Stimulated activated CD4-positive, alpha-beta T cell treated with anti-CD3 and anti-CD28 coated beads, Interleukin-1b, Interleukin-23, amount 100 ng/mL, for 24 hours (primary cell): Measurements from ENCODE around the gene TENM4.

Source experiments
- DNase-seq, 4 experiments: peaks; one replicate each; pipeline ENCODE4 v3.0.0-alpha.2; 2020; ENCODE audit warnings: low read depth in 4 of 4, low spot score in 1 of 4

The TENM4 gene

GRCh38 chr11:79421820-79422219 lies 19.0 kb downstream of the TENM4 start:
- no peak for DNase-seq

- DNase-seq: no peak
Observed at GRCh38 chr11:79419120-79419519, 21.7 kb downstream of the TENM4 start.

DNA sequence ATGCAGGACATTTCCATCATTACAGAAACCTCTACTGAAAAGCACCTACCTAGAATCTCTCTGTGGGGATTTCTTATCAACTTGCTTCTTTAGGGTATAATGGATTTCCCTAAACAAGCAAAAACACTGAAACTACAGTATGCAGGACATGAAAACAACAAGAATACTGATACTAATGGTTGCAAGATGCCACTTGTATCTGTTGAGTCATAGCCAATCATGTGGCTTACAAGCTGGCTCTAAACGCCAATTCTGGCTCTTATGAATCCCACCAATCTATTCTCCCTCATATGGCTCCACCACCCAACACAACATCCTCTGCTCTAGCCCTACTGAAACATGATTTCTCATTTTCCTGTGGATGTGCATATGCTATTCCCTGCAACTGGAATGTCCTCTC lies 22.6 kb downstream of the TENM4 start:
- no peak for DNase-seq

GRCh38 chr11:79417069-79417920 lies 23.5 kb downstream of the TENM4 start:
- no peak for DNase-seq

DNA sequence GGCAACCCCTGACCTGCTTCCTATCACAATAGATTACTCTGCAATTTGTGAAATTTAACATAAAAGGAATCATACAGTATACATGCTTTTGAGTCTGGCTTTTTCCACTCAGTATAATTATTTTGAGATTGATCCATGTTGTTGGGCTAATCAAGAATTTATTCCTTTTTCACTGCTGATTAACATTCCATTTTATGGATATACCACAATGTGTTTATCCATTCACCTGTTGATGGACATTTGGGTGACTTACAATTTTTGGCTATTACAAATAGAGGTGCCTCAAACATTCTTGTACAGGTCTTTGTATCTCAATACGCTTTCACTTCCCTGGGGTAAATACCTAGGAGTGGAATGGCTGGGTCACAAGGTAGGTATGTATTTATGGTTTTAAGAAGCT lies 24.9 kb downstream of the TENM4 start:
- DNase-seq: no peak

DNA sequence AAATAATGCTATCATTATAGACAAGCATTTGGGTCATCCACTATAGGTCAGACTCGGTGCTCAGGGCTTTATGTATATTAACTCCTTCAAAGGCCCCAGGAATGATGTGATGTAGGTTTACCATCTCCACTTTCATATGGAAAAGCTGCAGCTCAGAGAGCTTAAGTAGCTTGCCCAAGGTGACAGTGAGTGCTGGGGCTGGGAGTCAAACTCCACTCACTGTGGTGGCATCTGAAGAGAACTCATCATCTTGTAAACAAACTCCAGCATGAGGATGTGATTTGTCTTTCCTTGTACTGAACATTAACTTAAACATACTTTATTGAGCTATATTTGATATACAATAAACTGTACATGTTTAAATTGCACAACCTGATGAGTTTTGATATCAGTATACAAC lies 25.4 kb downstream of the TENM4 start:
- no peak for DNase-seq

- DNase-seq: no peak
Observed at GRCh38 chr11:79414644-79415317, 26.0 kb downstream of the TENM4 start.

DNA sequence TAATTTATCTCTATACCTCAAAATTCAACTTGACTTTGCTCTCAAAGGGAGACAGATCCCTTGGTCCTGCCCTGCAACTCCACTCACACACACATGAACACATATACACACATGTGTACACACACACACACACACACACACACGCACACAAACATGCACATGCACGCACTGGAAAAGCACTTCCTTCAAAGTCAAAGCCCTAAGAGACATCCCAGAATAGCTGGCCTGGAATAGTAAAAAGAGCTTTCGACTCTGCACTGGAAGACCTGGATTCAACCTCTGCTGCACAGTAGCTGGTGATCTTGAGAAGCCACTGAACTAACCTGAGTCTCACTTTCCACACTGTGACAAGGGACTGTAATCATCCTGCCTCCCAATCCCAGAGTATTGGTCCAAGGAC lies 26.8 kb downstream of the TENM4 start:
- DNase-seq: no peak

- DNase-seq: no peak
Observed at GRCh38 chr11:79413268-79413667, 27.6 kb downstream of the TENM4 start.

- no peak for DNase-seq
Observed at GRCh38 chr11:79412761-79413160, 28.1 kb downstream of the TENM4 start.

- no peak for DNase-seq
Observed at GRCh38 chr11:79409330-79409729, 31.5 kb downstream of the TENM4 start.

GRCh38 chr11:79406376-79406775 lies 34.5 kb downstream of the TENM4 start:
- no peak for DNase-seq

- no peak for DNase-seq
Observed at GRCh38 chr11:79404806-79405205, 36.0 kb downstream of the TENM4 start.

DNA sequence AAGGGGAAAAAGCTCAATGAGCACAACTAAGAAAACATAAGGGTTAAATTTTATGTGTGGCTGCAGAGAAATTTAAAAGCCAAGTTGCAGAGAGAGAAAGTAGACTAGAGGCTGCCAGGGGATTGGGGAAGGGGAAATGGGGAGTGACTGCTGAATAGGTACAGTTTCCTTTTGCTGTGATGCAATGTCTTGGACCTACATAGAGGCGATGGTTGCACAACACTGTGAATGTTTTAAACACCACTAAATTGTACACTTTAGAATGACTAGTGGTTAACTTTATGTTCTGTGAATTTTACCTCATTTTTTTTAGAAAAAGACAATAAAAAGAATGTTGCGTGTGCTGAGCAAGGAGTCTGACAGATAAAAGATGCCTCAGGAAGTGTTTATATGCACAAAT lies 36.5 kb downstream of the TENM4 start:
- no peak for DNase-seq

DNA sequence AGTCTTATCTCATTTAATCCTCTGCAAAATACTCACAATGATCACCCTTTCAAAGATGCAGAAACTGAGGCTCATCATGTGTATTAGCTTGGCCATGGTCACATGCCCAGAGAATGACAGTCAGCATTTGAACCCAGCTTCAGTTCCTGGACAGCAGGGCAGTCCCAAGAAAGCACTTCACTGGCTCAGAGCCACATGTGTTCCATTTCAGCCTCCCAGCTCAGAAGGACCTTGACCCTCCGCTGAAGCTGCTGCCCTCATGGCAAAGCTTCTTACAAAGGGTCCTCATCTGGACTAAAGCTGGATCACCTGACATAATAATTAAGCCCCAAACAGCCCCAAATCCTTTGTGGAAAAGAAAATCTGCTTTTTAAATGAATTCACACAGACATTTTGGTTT lies 37.0 kb downstream of the TENM4 start:
- DNase-seq: no peak

DNA sequence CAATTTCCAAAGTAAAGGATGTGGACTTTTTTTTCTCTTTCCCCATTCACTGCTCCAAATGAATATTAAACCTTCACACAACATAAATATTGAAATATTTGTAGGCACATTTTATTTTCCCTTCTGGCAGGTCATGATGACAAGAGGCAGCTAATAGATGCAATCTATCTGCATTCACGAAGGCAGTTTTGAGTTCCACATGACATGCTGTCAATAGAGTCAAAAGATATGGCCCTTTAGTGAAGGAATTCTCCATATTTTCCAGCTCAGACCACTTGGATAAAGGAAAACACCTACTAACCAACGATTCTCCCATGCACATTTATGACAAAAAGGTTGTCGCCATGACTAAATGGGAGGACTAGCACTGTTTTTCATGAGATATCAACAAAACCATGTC lies 37.9 kb downstream of the TENM4 start:
- DNase-seq: no peak

DNA sequence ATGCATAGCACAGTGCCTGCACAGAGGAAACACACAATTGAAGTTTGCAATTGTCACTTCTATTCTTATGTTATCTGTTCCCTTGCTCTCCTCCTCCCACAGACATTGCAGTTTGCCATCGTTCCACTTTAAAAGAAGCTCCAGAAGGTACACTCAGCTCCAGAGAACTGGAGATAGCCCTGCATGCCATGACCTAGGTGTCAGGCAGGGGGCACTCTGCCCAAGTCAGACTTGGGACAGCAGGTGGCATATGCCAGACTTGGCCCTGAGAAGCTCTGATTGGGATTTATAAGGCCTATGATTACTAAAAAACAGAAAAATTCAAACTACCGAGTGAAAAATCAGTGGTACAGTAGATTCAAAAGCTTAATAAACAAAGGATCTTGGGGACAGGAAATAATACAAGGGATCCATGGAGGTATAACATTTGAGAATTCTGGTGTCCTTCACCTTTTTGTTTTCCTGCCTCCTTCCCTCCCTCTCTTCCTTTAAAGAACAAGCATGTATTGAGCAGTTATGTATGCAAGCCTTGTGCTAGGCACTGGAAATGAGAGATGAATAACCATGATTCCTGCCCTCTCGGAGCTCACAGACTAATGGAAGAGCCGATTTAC lies 40.0 kb downstream of the TENM4 start:
- no peak for DNase-seq

DNA sequence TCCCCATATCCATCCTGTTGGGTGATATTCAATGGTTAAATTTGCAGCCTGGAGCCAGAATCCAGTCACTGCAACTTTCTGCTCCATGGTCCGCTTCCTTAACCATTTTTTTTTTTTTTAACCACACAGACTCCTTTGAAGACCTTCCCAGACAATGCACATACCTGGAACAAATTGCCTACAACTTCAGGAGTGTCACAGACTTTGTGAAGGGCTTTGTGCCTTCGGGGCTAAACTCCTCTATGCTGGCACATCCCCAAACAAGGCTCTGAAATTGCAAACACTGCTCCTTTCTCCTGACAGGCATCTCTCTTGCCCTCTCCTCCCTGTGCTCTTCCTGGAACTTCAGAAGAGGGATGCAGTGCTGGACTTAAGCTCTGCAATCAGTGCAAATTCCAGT lies 40.6 kb downstream of the TENM4 start:
- no peak for DNase-seq

DNA sequence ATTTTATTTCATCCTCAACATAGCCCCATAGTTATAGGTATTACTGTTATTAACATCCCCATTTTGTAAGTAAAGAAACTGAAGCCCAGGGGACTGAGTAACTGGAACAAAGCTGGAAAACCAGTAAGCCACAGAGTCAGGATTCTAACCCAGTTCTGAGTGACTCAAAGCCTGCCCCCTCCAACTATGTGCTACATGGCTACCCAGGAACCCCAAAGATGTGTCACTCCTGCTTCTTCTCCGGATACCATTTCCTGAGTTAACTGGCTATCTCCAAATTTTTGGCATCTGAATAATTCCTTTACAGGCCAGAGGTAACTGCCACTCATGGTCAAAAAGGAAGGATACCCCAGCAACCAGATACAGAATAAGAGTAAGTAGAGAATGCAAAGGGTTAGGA lies 43.6 kb downstream of the TENM4 start:
- no peak for DNase-seq

DNA sequence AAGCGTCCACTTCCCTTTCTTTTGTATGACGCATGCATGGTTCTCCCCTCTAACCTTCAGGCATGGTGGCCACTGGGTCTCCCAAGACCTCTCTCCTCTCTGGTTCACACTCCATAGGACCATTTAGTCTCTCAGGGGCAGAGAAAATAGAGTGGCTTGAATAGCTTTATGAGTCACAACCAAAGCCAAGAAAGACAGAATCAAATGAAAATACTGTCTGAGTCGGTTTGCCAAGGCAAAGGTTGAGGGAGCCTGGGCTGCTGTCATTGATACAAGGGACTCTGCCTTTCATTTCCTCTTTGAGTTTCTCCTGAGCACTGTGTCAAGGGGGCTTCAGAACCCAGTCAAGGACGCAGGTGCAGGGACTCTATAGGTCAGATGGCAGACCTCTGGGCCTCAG lies 44.2 kb downstream of the TENM4 start:
- no peak for DNase-seq

- no peak for DNase-seq
Observed at GRCh38 chr11:79396001-79396400, 44.8 kb downstream of the TENM4 start.

DNA sequence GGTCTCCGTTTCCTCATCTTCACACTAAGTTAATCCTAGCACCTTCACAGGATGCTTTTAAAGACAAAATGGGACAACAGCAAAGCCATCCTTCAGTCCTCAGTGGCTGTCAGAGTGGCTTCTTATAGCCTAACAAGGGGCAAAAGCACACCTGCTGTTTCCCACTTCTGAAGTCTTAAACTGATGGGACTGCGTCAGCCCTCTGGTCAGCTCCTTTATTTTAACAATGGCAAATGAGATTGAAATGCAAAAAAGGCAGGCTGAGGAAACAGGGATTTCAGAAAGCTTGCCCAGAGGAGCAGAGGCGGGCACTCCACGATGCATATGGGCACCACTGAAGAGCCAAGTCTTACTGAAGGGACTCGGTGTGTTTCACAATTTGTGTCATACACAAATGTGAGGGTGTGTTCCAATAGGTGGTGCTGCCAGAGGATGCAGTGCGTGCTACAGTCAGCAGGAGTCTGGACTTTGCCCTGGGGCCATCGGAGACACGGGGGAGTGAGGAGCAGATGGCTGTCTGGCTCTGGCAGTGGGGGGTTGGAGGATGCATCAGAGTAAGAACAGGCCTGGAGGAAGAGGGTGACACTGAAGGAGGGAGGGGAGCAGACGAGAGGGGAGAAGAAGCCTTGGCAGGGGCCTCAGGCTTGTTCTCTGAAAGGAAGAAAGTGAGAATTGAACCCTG lies 47.3 kb downstream of the TENM4 start:
- DNase-seq: no peak
